A549 treated with AZD9567 at 1 μM for 4 hours (cell line): Measurements from ENCODE around the gene NEXMIF. TPM values are rescaled to one million over a fixed set of nuclear protein-coding genes. Genes with fewer than 3 reads are reported as not detected.

Experiments used
- total RNA-seq: library from RNA; stranded (reverse); fragments of 200-300 nt; extraction: Qiagen RNA extraction; gene quantifications from 5 replicates; pipeline ENCODE4 v1.2.3, GENCODE V29; 2022; ENCODE audit not compliant: insufficient read depth

NEXMIF gene
- total RNA-seq: 0.01 TPM in 3 of 5 replicates, not detected in the others

GRCh38 chrX:74925225-74926088 is at the start of gene NEXMIF:
Gene NEXMIF, minus strand, starts transcription at chrX:74925452.

Other genes starting within 250 kb of the NEXMIF start
- gene ABCB7, start 230.8 kb upstream of the NEXMIF start, total RNA-seq: 14.0 to 16.1 TPM (median 15.0 TPM) in 5 replicates